Astrocyte of the hippocampus (primary cell): ENCODE results near the gene LEPR.

Experiments used
- DNase-seq: peaks from one replicate; pipeline ENCODE4 v3.0.0; 2011; ENCODE audit warnings: low read depth, low spot score

Gene LEPR

DNA sequence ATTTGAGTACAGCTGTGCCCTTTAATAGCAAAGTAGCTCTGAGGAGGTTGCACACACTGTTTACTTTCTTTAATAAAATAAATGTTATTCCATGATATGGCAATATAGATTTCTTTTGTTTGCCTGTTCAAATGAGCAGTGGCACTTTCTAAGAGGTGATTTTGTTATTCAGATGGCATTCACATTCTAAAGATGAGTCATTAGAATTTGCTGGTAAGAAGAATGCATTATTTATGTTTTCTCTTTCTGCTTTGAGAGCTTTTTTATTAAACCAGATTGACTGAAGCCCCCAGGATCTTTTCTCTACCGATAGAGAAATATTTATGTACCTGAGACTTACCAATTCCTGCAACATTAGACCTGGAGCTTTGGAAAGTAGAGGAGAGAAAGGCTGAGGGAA, 11.2 kb upstream of the LEPR start:
- DNase-seq = no peak

DNA sequence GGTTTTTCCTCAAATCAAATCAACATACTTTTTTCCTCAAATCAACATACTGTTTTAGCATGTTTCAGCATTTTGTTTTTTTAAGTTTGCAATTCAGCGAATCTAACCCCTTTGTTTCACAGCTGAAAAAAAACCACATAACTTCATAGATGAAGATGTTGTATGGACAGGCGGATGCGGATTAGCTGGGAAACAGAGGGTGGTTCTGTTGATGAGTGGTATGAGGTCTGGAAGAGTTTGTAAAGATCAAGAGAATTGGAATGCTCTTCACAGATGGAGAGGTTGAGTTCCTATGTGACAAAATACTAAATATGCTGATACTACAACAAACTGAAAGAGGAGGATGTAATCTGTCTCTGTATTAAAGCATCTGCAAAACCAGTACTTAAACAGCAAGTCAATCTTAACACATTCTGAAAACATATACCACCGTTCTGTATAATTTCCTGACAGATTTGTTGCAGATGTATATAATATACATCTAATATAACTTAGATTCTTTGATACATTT, 10.6 kb upstream of the LEPR start:
- no peak for DNase-seq

DNA sequence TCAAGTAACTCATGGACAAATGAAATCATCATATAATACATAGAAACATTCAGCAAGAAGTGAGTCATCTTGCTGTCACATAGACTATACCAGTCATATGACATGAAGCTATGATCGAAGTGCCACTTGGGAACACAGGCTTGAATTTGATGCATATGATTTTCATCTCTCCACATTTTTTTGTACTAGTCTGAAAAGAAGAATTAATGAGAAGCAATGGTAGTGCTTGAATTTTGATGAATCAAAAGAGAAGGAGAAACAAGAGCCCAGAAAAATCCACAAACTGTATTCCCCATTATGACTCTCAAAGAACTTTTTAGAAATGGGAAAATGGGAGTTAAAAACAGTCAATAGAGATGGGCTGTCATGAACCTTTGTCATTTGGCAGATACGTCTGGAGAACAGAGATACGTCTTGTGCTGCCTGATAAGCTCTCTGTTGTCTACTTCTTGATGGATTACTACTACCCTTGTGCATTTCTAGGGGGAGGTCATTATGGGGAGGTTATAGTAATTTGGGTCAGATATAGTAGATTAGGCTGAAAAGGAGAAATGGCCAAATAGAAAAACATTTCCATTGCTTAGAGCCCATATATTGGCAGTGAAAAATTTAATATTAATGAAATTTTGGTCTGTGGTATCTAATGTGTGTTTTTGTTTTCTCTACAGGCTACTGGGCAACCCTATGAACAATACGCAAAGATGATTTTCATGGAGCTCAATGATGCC, 8.0 kb upstream of the LEPR start:
- DNase-seq = no peak

DNA sequence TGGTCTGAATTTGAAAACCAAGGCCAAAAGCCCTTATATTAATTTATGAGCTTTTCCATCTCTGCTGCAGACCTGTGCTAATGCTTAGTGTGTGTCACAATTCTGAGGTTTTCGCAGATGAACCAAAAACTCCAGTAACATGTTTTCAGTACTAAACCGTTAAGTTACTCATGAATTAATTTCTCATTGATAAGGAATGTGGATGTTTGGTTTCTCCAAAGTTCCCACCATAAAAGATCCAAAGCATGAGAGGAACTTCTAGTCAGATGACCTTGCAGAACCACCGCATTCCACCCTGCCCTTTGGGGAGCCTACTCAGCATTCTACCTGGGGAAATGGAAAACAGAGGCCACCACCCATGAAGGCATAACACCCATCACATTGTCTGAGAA, 7.5 kb upstream of the LEPR start:
- peak; percentile 76 for DNase-seq

DNA sequence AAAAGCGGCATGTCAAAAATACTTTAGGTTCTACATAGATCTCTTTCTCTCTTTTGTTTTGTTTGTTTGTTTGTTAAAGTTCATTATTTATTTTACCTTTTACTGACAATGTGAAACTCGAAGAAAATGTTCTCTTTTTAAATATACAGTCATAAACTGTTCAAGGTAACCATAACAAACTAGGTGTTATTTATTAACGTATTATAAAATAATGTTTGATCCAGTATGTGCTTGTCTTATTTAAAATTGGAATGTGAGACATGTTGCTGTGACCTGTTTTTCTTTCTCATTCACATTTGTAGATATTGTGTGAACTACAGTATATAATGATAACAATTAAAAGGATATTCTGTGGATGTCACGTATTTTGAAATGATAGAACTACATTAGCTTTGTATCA, 5.9 kb upstream of the LEPR start:
- no peak for DNase-seq

DNA sequence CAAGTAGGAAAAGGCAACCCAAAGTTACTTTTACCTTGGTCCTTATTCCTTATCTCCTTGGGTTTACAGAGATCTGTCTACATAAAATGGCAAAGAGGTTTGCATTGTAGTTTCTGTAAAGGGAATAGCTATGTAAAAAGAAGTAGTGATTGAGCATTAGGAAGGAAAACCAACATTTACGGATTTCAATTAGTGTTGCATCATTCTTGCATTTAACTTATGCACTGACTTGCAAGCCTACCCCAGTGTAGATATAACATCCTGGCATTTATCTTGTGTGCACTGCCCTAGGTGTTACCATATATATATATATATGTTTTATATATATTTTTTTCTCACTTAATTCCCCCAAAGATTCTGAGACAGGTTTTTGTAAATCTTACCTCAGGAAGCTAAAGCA, 3.7 kb upstream of the LEPR start:
- no peak for DNase-seq

DNA sequence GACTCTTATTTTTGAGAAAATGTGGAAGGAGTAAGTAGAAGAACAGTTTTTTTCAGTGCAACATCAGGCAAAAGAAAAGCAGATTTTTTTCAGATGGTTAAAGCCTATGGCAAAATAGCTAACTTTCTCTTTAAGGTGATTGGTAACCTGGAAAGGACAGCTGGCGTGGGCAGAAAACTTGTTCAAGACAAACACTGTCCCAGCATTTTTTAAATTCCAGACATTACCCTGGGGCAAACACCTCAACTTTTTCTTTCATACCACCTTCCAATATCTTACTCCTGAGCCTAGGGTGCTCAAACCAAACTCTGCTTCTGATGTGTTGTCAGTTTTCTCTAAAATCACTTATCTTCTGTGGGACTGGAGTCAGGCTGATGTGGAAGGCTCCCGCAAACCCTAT, 2.7 kb upstream of the LEPR start:
- DNase-seq = peak; percentile 31

DNA sequence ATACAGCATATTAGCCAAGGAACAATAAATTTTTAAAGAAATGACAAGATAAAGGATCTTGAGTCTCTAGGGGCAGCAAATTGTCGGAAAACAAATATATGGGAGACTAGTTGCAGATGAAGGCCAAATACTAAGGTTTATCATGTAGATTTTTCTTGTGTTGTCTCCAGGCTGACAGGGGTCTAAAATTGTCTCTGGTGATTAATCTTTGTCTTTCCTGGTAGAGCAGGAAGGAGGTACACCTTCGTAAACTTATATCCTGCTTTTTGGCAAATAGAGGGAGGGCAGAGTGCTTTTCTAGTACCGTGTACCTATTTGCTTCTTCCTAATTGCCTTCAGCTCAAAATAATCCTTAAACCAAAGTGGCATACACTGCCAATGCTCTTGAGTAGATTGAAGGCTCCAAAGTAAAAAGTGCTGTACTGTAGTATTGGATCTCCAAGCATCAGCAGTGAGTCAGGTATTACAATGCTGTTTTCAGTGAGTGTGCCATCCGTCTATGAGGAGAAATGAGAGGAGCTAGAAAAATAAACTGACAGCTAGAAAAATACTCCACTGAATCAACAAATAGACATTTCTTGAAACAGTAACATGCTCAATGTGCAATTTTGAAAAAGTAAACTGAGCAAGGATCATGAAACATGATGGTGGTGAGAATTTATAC, 1.8 kb upstream of the LEPR start:
- no peak for DNase-seq

DNA sequence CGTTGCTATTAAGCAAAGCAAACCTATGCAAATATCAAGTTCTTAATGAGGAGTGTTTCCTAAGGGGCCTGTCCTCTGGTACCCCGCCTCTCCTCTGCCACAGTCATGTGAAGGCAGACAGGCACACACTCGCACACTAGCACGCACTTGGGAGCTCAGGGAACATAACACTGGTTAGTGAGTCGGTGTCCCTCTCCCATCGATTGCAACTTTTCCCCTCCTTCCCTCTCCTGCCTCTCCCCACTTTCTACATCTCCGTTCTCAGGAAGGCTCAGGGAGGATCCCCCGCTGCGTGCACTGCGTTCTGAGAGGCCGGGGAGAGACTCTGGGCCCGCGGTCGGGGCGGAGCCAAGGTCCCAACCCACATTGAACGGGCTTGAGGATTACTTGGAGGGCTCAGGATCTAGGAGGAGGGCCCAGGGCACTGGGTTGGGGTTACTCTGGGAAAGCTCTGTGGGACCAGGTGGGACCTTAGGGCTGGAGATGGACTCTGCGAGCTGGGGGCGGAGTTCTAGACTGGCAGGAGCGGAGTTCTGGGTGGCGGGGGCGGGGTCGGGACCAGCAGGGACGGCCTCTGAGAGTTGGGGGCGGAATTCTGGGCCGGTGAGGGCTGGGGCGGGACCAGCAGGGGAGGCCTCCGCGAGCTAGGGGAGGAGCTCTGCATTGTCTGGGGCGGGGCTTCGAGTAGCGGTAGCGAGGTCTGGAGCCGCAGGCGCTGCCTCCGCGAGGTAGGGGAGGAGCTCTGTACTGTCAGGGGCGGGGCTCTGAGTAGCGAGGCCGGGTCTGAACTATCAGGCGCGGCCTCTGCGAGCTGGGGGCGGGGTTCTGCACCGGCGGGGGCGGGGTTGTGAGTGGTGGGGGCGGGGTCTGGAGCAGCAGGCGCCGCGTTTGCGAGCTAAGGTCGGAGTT, 533 bp upstream of the LEPR start:
- peak; percentile 99 for DNase-seq

DNA sequence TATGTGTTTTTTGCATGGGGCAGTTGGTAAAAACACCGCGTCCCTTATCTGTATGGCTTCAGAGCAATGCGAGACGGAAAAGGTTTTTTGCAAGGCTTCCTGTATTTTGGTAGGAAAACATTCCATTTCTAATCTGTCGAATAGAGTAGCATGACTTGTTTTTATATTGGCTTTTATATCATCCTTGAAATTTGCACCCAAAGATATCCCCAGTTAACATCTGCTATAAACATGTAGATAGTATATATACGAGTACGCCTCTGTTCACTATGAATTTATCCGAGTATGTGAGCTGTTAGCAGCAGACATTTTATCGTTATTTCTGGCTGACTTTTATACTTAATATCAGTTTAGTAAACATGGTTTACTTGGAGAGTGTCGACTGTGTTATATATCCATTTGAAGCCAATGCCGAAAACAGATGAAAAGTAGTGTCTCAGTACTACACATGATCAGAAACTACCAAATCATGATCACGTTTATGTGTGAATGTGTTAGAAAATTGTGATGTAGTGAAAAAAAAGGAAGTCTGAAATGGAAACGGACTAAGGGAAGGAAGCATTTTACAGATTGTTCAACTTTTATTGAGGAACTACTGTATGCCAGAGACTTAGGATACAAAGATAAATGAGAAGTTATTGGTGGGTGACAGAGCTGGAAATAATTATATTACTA, 1.0 kb downstream of the LEPR start:
- no peak for DNase-seq

DNA sequence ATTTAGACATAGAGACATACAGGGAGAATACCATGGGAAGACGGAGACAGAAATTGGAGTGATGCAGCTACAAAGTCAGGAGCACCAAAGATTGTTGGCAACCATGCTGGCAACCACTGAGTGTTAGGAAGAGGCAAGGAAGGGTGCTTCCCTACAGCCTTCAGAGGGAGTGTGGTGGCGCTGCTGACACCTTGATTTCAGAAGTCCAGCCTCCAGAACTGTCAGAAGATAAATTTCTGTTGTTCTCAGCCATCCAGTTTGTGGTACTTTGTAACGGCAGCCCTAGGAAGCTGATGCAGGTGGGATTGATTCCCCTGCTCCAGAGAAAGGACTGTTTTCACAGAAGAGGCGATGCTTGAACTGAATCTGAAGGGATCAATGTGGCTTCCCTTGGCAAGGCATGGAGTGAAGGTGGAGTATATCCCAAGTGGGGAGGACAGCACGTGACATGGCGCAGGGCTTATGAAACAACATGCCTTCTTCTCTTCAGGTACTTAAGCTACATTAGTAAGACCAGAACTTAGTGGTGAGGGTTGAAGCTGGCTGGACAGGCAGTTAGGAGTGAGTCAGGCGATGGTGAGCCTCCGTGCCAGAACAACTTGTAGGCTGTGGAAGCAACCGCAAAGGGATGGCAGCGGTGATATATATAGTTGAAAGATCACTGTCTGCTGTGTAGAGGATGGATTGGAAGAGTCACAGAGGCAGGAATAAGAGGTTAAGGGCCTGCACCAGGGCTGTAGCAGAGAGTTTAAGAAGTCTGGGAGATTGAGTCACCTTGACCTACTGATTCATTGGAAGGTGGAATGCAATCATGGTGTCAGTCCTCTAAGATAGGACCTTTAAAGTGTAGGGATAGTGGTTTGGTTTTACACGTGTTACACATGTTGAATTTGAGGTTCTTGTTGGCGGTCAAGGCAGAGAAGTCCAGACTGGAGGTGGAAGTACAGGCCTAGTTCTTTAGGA, 2.1 kb downstream of the LEPR start:
- DNase-seq = peak; percentile 56

DNA sequence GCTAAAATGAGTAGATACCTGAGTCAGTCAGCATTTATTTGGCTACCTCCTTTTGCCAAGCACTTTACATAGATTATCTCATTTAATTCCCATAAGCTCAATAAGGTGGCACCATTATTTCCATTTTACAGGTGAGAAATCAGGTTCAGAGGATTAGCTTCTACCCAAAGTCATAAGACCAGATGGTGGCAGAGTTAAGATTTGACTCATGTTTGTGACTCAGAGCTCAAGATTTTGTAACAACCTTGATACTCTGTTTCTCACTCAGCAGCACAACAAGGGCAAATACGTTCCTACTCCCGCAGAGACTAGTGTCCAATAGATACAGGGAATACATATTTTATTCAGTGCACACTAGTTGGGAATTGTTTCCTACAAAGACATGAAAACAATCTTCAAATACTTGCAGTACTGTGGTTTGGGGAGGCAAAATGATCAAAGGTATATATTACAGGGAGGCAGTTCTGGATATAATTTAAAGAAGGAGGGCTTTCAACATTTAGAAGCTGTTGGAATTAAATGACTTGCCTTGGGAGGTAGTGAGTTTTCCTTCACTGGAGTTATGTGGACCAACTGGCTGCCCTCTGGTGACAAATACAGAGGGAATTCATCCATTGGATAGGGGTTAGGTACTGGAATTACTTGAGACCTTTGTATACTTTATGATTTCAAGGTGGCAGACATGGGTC, 3.6 kb downstream of the LEPR start:
- DNase-seq = peak; percentile 86

DNA sequence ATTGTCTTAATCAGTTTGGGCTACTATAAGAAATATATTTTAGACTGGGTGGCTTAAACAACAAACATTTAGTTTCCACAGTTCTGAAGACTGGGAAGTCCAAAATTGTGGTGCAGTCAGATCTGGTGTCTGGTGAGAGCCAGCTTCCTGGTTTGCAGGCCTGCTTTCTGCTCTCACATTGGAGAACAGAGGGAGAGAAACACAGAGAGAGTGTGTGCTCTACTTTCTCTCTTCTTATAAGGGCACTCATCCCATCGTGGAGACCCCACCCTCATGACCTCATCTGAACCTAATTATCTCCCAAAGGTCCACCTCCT, 4.1 kb downstream of the LEPR start:
- no peak for DNase-seq

DNA sequence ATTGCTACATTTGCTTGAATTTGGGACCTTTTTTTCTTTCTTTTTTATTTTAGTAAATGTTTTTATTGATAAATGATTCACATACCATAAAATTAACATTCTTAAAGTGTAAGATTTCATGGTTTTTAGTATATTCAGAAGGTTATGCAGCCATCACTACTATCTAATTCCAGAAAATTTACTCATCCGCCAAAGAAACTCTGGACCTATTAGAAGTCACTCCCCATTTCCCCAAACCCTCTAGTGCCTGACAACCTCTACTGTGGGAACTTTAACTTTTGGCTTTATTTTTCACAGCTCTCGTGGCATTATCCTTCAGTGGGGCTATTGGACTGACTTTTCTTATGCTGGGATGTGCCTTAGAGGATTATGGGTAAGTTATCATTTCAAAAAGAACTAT, 4.5 kb downstream of the LEPR start:
- DNase-seq = no peak

DNA sequence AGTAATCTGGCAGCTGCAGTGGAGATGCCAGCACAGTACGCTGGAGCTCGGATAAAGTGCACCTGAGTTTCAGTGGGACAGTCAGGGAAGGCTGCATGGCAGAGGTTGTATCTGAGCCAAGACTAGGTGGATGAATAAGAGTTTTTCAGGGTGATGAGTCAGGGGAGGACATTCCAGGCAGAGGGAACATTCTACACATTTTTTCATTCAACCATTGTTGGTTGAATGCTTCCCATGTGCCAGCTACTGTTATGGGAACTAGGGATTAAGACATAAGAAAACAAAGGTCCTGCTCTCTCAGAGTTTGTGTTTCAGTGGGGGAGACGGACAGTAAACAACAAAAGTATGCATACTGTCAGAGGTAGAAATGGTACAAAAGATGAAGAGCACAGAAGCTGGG, 5.2 kb downstream of the LEPR start:
- DNase-seq = peak; percentile 91

DNA sequence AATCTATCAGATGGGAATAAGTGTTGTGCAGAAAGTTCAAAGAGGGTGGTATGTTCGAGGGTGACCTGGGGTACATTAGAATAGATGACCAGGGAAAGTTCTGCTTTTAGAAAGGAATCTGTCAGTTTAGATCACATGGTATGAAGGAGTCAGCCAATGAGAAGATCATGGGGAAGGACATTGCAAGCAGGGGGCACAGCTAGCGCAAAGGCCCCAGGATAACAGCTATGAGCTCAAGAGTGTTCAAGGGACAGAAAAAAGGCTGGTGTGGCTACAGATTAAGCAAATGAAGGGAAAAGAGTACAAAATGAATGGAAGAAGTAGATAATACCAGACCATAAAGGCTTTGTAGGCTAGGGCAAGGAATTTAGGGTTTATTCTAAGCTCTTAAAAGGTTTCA, 8.6 kb downstream of the LEPR start:
- no peak for DNase-seq

DNA sequence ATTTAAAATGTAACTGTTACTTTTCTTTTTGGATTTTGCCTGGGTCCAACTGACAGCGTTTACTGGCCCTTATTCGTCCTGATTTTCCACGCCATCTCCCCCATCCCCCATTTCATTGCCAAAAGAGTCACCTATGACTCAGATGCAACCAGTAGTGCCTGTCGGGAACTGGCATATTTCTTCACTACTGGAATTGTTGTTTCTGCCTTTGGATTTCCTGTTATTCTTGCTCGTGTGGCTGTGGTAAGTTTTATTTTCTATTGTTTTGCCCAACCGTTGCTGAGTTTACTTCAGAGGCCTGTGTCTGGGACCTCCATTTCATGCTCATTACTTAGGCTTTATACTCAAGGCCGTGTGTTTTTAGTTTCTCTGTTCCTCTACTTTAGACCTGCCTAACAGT, 9.3 kb downstream of the LEPR start:
- peak; percentile 86 for DNase-seq

DNA sequence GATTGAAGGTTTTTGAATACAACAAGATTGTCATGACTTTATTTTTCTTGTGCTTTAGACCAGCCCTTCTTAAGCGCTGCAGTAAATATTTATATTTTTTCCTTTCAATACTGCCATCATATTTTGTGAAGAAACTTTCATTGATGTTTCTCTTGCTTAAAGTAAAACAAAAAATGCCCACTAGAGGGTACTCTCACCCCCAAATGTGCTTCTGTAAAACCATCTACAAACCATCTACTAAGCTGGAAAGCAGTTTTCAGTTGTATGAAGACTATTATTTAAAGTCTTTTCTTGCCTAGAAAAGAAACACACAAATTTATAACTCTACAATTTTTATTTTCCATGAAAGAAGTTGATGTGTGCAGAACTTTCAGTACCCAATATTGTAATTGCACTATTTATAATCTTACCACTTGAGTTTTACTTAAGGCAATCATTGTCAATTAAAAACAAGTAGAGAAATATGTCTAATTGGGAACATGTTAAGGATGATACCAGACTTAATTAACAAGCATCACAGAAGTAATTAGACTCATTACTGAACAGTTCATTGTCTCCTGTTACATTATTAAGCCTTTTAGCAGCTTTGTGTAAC, 10.7 kb downstream of the LEPR start:
- DNase-seq = peak; percentile 68

DNA sequence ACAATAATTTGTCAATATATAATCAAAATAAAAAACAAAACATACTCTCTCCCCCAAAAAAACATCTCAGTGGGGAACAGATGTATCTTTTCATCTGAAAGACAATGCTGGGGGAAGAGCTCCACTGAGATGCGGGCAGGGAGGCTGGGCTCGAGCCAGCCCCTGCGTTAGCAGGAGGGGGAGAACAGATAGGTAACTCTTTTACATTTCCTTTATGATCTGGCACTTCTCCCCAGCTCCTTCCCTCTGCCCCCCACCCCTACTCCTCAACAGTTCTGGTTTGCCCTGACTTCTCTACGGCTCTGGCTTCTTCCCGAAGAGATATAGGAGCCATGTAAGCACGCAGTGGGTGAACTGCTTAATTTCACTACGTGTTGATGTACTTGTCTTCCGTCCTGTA, 12.4 kb downstream of the LEPR start:
- no peak for DNase-seq

DNA sequence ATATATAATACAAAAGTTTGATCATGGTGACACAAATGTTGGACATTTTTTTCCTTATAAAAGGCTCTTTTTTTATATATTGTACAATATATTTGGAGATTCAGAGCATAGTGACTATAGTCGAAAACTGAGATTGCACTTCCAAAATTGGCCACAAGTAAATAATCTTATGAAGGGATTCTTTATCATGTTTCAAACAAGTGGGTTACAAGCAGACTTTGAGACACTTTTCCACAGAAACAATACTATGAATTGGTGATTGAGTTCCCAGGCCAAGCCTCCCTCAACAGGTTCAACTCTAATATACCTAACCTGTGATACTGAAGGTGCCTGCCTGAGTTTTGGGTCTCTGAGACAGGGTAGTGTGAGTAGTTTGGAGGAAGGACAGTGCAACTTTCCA, 13.8 kb downstream of the LEPR start:
- no peak for DNase-seq
